Stimulated activated CD8-positive, alpha-beta memory T cell treated with anti-CD3 and anti-CD28 coated beads, Interleukin-15, amount 100 ng/mL, for 4 hours (primary cell): ENCODE measurements around the gene FARP2.
"Not testable (repeated sequence)": the region's sequence is repeated elsewhere in the genome, so short reads cannot be mapped to it uniquely, and the experiment has no call there.

Experiments used
- DNase-seq, 2 donors: peaks; one replicate each; pipeline ENCODE4 v3.0.0-alpha.2; 2020; ENCODE audit warnings: low read depth in 2 of 2

The FARP2 gene

GRCh38 chr2:241503776-241504392 lies 147.8 kb downstream of the FARP2 start:
- no peak for DNase-seq

- no peak for DNase-seq
Measured at GRCh38 chr2:241505086-241505780, 149.1 kb downstream of the FARP2 start.

GRCh38 chr2:241505781-241506201 lies 149.7 kb downstream of the FARP2 start:
- no peak for DNase-seq

GRCh38 chr2:241506317-241506716 lies 150.2 kb downstream of the FARP2 start:
- not testable (repeated sequence) for DNase-seq

DNA sequence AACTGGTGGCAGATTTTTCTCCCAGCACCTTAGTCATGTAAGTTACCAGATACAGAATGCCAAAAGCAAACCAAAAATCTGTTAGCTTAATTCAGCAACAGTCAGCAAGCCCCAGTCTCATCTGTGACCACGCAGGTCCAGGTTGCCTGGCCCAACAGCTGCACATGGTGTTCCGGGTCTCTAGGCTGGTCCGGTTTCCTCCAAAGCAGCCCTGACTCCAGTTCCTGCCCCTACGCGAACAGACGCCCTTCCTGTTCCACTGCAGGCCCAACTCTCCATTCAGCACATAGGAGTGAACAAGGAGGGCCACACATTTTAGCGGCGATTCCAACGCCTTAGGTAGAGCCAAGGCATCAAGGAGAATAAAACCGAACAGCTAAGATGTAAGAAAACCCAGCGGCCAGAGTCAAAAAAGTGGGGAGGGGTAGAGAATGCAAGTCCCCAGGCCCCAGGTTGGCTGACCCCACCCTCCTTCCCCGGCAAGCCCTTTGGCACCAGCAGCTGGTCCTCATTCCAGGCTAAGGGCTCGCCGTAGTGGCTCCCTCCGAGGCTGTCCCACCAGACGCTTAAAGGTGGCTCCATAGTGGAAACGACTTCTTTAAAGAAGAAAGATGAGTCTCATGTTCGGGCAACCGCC lies 150.8 kb downstream of the FARP2 start:
- no peak for DNase-seq

GRCh38 chr2:241507430-241508239 lies 151.6 kb downstream of the FARP2 start:
- peak in 1 of 2 donors; percentile 10 for DNase-seq

DNA sequence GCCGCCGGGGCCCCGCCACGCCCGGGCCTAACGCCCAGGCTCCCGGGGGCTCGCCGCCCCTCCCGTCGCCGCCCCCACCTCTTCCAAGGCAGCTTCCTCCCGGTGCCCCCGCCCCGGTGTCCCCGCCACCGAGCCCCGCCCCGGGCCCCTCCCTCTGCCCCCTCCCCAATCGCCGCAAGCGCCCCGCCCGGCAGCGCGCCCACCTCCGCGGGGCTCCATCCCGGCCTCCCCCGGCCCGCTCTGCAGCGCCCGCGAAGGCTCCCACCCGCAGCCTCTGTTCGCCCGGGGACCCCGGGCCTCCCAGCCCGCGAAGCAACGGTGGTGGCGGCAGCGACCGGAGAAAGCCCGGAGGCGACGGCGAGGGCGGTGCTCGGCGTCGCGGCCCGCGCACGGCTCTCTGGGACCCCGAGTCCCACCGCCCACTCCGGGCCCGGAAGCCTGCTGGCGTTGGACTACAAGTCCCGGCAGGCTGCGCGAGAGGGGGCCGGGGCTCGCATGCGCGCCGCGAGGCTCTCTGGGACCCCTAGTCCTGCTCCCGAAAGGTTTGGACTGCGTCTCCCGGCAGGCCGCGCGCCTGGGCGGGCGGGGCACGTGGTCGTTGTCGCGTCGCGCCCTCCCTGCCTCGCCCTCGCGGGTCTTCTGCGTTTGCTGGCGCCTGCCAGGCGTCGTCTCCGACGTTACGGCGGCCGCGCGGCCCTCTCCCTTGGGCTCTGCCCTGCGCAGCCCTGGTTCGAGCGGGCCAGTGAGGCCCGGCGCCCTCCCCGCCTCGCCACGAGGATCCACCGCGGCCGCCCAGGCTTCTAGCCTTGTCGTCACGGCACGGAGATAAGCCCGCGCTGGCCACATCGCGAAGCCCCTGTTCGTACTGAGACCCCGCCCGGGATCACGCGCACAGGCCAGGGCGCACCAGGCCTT lies 152.4 kb downstream of the FARP2 start, which contains the start of gene STK25:
STK25 (minus strand) TSS at position 345 of the 915 bp plus-strand sequence. CDS start 549 bp downstream, outside the sequence.
- DNase-seq: peak; percentile 96 to 98

DNA sequence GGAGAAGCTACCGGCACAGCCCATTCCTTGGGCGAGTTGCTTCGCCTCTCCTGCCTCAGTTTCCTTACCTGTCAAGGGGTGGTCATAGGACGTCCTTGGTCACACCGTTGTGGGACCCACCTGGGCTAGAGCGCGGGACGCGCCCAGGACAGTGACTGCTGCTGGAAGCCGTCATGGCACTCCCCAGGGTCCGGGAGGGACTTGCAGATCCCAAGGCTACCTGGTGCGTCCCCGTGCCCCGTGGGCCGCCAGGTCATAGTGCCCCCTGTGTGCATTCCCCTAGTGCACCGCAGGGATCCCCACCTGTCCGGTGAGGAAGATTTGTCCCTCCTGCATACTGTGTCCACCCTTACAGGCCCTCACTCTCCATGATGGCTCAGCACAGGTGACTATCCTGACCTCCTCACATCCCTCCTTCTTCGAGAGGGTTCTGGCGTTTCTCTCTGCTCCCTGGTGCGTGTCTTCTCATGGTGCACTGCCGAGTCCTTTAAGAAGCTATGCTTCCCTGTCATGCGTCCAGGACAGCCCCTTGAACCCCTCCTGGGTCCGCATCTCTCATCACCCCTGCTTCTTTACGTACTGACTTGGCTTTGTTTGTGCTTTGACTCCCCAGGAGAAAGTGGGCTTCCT lies 153.2 kb downstream of the FARP2 start:
- DNase-seq: no peak

DNA sequence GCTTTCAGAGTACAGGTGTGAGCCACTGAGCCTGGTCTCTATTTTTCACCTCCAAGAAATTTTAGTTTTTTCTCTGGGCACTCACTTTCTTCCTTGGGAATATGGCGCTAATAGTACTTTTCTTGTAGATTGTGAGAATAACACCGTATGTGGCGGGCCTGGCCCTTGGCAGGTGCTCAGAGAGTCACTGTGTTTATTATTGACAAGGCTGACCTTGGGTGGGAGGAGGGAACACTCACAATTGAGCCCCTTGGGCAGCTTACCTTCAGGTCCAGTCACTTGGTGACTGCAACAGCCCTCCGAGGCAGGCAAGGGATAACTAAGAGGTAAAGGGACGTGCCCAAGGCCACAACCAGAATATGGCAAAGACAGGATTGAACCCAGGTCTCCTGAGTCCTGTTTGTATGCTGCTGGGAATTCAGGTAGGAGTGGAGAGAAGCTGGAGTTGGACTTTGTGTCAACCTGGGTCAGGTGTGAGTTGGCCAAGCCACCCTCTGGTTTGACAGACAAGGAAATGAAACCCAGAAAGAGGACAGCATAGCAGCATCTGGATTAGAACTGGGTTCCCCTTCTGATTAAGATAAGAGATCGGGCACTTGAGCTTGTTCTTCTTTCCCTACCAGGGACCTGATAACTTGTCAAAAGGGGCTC lies 155.1 kb downstream of the FARP2 start:
- no peak for DNase-seq

DNA sequence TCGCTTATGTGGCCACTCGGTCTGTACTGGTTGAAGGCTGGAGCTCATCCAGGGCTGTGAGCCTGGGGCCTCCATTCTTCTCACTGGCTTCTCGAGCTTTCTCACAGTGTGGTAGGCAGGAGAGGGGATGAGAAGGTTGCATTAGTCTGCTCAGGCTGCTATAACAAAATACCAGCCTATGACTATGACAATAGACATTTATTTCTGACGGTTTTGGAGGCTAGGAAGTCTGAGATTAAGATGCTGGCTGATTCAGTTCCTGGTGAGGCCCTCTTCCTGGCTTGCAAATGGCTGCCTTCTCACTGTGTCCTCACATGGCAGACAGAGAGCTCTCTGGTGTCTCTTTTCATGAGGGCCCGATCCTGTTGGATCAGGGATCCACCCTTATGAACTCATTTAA lies 158.5 kb downstream of the FARP2 start:
- DNase-seq: no peak

DNA sequence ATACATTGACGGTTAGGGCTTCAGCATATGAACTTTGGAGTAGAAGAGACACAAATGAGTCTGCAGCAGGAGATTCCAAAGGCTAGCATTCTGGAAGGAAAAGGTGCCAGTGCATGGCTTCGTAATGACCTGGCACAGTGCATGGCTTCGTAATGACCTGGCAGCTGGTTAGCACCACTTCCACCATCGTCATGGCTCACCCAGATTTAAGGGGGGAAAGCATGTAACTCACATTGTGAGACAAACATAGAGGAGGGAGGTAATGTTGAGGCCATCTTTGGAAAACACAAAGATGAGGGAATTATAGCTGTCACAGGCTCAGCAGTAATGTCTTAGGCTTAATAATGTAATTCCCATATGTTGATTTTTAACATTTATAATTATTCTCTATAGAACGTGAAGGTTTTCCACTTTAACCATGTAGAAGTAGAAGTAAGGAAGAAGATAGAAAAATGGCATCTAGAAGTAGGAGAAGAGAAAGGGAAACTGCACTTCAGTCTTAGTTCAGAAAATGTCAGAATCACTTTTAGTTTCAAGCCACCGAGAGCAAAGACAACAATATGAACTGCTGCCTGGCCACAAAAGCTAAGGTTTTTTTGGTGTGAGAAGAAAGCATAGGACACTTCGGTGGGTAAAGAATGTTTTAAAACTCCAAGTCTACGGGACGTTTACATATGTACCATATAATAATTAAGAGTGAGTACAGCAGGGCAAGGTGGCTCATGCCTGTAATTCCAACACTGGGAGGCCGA lies 159.1 kb downstream of the FARP2 start:
- no peak for DNase-seq

DNA sequence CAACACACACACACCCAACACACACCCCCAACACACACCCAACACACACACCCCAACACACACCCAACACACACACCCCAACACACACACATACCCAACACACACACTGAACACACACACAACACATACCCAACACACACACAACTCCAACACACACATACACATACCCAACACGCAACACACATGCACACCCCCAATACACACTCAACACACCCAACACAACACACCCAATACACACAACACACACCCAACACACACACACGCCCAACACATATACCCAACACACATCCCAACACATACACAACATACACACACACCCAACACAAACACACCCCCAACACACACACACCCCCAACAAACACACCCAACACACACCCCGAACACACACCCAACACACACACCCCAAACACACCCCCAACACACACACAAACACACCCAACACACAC lies 160.5 kb downstream of the FARP2 start:
- no peak for DNase-seq

GRCh38 chr2:241517297-241517696 lies 161.2 kb downstream of the FARP2 start:
- DNase-seq: no peak

DNA sequence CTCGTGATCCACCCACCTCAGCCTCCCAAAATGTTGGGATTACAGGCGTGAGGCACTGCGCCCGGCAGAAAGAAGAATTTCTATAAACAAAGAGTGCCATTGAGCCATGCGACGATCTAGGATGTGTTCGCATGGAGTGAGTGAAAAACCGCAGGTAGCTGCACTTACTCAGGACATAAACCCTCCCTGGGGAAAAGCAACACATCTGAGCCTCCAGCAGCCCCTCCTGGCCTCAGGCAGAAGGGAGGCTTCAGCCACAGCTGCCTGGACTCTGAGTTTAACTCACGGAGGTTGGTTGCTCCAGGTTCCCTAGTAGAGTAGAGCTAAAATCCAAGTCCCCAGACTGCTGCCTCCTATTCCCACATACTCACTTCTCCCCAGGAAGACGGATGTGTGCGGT lies 163.6 kb downstream of the FARP2 start:
- no peak for DNase-seq

DNA sequence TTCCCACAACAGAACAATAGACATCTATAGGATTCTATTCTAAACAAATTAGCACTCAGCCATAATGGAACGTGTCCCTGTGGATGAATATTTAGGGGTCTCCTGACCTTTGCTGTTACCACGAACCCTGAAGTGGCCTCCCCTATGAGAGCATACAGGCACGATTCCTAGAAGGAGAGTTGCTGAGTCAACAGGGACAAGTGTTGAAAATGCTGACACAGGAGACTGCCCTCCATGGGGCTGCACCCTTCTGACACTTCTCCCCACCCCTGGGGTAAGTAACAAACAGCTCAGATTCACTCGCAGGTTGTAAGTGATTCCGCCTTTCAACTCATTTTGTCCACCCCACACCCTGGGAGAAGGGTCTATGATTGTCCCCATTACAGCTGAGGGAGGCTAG lies 166.4 kb downstream of the FARP2 start:
- DNase-seq: no peak

- DNase-seq: not testable (repeated sequence)
Measured at GRCh38 chr2:241525818-241526780, 170.0 kb downstream of the FARP2 start.

- no peak for DNase-seq
Measured at GRCh38 chr2:241530571-241530970, 174.5 kb downstream of the FARP2 start.

DNA sequence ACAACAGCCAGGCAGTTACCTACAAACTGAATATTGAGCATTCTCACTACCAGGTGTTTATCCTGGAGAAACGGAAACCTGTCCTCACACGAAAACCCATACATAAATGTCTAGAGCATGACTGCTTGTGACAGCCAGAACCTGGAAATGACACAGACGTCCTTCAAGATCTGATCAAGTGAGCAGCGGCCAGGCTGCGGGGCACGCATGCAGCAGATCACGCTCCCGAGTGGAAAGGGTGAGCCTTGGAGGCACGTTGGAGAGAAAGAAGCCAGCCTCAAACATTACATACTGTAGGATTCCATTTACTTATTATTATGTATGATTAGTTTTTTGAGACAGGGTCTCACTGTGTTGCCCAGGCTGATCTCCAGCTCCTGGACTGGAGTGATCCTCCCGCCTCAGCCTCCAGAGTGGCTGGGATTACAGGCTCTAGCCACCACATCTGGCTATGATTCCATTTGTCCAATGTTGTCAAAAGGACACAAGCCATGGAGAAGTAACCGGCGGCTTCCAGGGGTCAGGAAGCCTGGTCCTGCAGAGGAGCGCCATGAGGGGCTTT lies 175.2 kb downstream of the FARP2 start:
- DNase-seq: no peak
